Uterus (tissue), 4 donors: ENCODE measurements around the gene MAPRE2. TPM values are rescaled to one million over a fixed set of nuclear protein-coding genes. Genes with fewer than 3 reads are reported as not detected.
"Not testable (repeated sequence)": the region's sequence is repeated elsewhere in the genome, so short reads cannot be mapped to it uniquely, and the experiment has no call there.

Source experiments
- DNase-seq, 2 donors: peaks; one replicate each; pipeline ENCODE4 v3.0.0-alpha.2; 2019 to 2020
- H3K27ac ChIP-seq, 2 donors: fragments of 200-600 bp; sonication (generic); 1 replicate in 1 of 2; 2 replicates in 1 of 2; pipeline ENCODE4 v1.5.1; 2016 to 2018
- H3K27me3 ChIP-seq, 2 donors: fragments of 200-600 bp; sonication (generic); one replicate each; pipeline ENCODE4 v1.5.1; 2018 to 2019; ENCODE audit warnings: control low read depth in 1 of 2
- H3K36me3 ChIP-seq, 2 donors: fragments of 200-600 bp; sonication (generic); one replicate each; pipeline ENCODE4 v1.5.1; 2019; ENCODE audit warnings: control low read depth in 1 of 2
- H3K4me1 ChIP-seq, 2 donors: fragments of 200-600 bp; sonication (generic); one replicate each; pipeline ENCODE4 v1.5.1; 2018 to 2019; ENCODE audit warnings: control low read depth in 1 of 2
- H3K4me3 ChIP-seq, 2 donors: fragments of 200-600 bp; sonication (generic); 1 replicate in 1 of 2; 2 replicates in 1 of 2; pipeline ENCODE4 v1.5.1; 2018 to 2019; ENCODE audit warnings: mild to moderate bottlenecking in 1 of 2
- H3K9me3 ChIP-seq, 2 donors: fragments of 200-600 bp; sonication (generic); one replicate each; pipeline ENCODE4 v1.5.1; 2019; ENCODE audit warnings: control low read depth in 1 of 2
- POLR2A ChIP-seq, 2 donors: fragments of 450-650 bp; IDR thresholded peaks; one replicate each; pipeline ENCODE4 v1.6.1; 2016; ENCODE audit warnings: antibody characterized with exemption in 2 of 2, mild to moderate bottlenecking in 1 of 2, moderate library complexity in 1 of 2
- intact Hi-C: fragments of 100-400 bp; cut with DNase I; formaldehyde crosslinking; loops from one replicate; pipeline ENCODE4 v1.15.1; 2023; ENCODE audit warnings: low total_unique reads
- total RNA-seq, 4 donors: library from RNA; depleted of rRNA in 3 of 4; stranded (reverse); fragments of >200 nt in 3 of 4; gene quantifications; one replicate each; pipeline versions ENCODE4 v1.1.0 to v1.2.4, GENCODE V29; 2014 to 2023
- TF ChIP-seq, protein P1 (sequence below), 4 experiments: fragments of 200-600 bp in 2 of 4; fragments of 450-650 bp in 2 of 4; sonication (generic) in 2 of 4; IDR thresholded peaks; one replicate each; pipeline ENCODE4 v1.5.1; 2016 to 2019; ENCODE audit warnings: antibody characterized with exemption in 4 of 4, mild to moderate bottlenecking in 2 of 4, moderate library complexity in 1 of 4
- donor health status: DM: yes; HTN: yes; CAD: no.

MAPRE2 gene
- total RNA-seq, 4 donors from 2014 or later = 7.4 to 29.8 (median 21.7) TPM

- Histone ChIP-seq H3K4me3 (no peak overlapping the region), H3K4me1 (no peaks in the 10 kb centered on the region), H3K9me3 (peaks cover 0 to 5% of the 10 kb centered on the region in 2 donors), H3K27ac (no peak overlapping the region), H3K27me3 (no peaks in the 10 kb centered on the region), H3K36me3 (no peaks in the 10 kb centered on the region)
- intact Hi-C loops = no loop called here
- TF ChIP-seq, protein P1, sequence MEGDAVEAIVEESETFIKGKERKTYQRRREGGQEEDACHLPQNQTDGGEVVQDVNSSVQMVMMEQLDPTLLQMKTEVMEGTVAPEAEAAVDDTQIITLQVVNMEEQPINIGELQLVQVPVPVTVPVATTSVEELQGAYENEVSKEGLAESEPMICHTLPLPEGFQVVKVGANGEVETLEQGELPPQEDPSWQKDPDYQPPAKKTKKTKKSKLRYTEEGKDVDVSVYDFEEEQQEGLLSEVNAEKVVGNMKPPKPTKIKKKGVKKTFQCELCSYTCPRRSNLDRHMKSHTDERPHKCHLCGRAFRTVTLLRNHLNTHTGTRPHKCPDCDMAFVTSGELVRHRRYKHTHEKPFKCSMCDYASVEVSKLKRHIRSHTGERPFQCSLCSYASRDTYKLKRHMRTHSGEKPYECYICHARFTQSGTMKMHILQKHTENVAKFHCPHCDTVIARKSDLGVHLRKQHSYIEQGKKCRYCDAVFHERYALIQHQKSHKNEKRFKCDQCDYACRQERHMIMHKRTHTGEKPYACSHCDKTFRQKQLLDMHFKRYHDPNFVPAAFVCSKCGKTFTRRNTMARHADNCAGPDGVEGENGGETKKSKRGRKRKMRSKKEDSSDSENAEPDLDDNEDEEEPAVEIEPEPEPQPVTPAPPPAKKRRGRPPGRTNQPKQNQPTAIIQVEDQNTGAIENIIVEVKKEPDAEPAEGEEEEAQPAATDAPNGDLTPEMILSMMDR (IDR thresholded peaks at IDR 0.05) = no peak
- TF ChIP-seq POLR2A (IDR thresholded peaks at IDR 0.05) = no peak
- DNase-seq = no peak
Measured at GRCh38 chr18:35106013-35106844, 65.0 kb downstream of the MAPRE2 start.

- peaks cover 0 to 9% of the 10 kb centered on the region in 2 donors for H3K9me3 ChIP-seq
- H3K27me3 ChIP-seq = no peaks in the 10 kb centered on the region
- H3K27ac ChIP-seq = no peak overlapping the region
- TF ChIP-seq POLR2A (IDR thresholded peaks at IDR 0.05) = no peak
- TF ChIP-seq, protein P1 (IDR thresholded peaks at IDR 0.05) = no peak
- no peak for DNase-seq
- no peaks in the 10 kb centered on the region for H3K4me1 ChIP-seq
- no peaks in the 10 kb centered on the region for H3K36me3 ChIP-seq
- H3K4me3 ChIP-seq = no peak overlapping the region
- intact Hi-C loops = no loop called here
Measured at GRCh38 chr18:35106845-35107148, 65.6 kb downstream of the MAPRE2 start.

DNA sequence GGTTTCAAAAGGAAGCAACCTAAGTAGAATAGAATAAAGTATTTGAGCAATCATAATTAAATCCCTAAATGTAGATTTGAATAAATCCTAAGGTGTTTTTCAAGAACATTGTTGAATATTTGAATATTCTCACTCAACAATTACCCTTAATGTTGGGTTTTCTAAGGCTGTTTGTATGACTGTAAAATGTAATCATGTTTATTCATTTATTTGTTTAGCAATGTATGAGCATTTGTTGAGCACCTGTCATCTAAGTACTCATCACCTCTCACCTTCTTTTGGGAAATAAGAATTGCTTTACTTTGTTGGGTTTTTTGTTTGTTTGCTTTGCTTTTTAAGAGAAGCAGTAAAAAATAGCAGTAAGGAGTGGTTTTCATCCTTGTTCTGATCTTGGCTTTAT lies 66.0 kb downstream of the MAPRE2 start:
- Histone ChIP-seq H3K36me3 (no peaks in the 10 kb centered on the region), H3K4me1 (no peaks in the 10 kb centered on the region), H3K4me3 (no peak overlapping the region), H3K9me3 (peaks cover 0 to 11% of the 10 kb centered on the region in 2 donors), H3K27ac (no peak overlapping the region), H3K27me3 (no peaks in the 10 kb centered on the region)
- intact Hi-C loops = no loop called here
- TF ChIP-seq, protein P1 (IDR thresholded peaks at IDR 0.05) = no peak
- no peak for TF ChIP-seq POLR2A (IDR thresholded peaks at IDR 0.05)
- DNase-seq = no peak

- not testable (repeated sequence) for DNase-seq, H3K4me3 ChIP-seq
Measured at GRCh38 chr18:35108088-35108487, 66.9 kb downstream of the MAPRE2 start.

DNA sequence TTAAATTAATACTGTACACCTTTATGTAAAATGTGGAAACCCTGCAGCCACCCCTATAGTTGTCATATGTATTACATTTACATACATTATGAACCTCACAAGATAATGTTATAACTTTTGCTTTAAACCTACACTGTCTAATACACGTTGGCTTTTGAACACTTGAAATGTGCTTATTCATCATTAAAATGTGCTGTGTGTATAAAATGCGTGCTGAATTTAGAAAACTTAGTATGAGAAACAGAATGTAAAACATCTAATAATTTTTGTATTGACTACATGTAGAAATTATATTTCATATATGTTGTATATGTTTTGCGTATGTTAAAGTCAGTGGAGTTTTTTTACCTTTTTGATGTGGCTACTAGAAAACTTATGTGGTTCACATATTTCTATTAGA lies 68.8 kb downstream of the MAPRE2 start:
- no peak for TF ChIP-seq POLR2A (IDR thresholded peaks at IDR 0.05)
- TF ChIP-seq, protein P1 (IDR thresholded peaks at IDR 0.05) = no peak
- H3K27ac ChIP-seq = no peak overlapping the region
- no peak for DNase-seq
- no peaks in the 10 kb centered on the region for H3K36me3 ChIP-seq
- intact Hi-C loops = no loop called here
- H3K4me1 ChIP-seq = no peaks in the 10 kb centered on the region
- no peaks in the 10 kb centered on the region for H3K27me3 ChIP-seq
- no peak overlapping the region for H3K4me3 ChIP-seq
- peaks cover 0 to 11% of the 10 kb centered on the region in 2 donors for H3K9me3 ChIP-seq

More at GRCh38 chr18:35108088-35108487, 66.9 kb downstream of the MAPRE2 start:
- H3K27me3 ChIP-seq, H3K36me3 ChIP-seq, H3K27ac ChIP-seq, H3K4me1 ChIP-seq, intact Hi-C loops: not testable (repeated sequence)
- H3K9me3 ChIP-seq = peaks cover 0 to 11% of the 10 kb centered on the region in 2 donors
